Measurements from ENCODE around the gene CPT1C. TPM values are rescaled to one million over a fixed set of nuclear protein-coding genes. Genes with fewer than 3 reads are reported as not detected.
A peak's percentile ranks its signal among the peaks of the same experiment; 100 is the strongest.

The CPT1C gene
- total and polyA plus RNA-seq, 4 donors, result 0.37 to 0.75 (median 0.59) TPM

DNA sequence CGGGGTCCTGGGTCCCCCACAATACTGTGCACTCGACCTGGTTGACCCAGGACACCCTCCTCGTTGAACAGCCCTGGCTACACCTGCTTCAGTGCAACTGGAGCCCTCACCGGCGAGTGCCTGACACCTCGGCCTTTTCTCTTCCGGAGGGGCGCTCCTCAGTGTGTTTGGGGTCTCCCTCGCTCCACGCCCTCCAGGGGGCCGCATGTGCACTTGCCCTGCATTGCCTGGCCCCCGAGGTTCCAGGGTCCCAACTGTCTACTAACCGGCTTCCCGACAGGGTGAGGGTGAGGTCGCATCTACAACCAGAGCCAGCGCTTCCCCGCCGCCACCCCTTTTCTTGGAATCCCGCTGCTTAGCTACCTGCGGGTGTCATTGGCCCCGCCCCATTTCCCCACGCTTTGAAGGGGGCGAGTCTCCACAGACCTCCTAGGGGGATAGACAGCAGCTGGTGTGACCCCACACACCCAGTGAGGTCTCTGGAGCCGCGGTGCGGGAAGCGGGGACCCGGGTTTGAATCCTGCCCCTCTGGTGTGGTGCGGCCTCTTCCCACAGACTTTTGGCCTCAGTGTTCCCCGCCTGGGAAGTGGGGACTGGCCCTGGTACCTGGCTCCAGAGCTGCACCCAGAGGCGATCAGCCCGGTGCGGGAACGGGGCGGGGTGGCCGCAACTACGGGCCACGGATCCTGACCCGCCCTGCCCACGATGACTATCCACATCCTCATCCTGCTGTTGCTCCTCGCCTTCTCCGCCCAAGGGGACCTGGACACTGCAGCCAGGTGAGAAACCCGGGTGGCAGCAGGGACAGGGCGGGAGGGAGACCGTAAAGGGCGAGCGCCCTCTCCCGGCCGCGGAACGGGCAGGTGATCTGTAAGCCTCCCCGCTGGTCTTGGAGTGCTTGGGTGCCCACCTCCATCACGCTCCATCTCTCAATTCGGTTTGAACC, 1.5 kb upstream of the CPT1C start, which contains the start of gene ADM5:
ADM5 (plus strand) TSS at position 462 of the 946 bp plus-strand sequence; CDS start at position 706, 244 bp downstream.
- Histone ChIP-seq H3K4me3 (ENCODE audit: low read depth in 1 of 3, low read length in 3 of 3) (peak within 1 kb of the TSS in 2 of 3 donors; percentile 7 to 28), H3K9ac (ENCODE audit: low read depth in 1 of 2, low read length in 2 of 2) (peak within 1 kb of the TSS in 1 of 2 donors; percentile 32), H3K27ac (ENCODE audit: low read depth in 1 of 2, low read length in 2 of 2) (peak within 1 kb of the TSS; percentile 12 to 40), H3K27me3 (ENCODE audit: control insufficient read depth in 4 of 4, insufficient read depth in 4 of 4, low read length in 3 of 4) (no peaks in the 10 kb centered on the region), H3K36me3 (ENCODE audit: control insufficient read depth in 4 of 4, insufficient read depth in 3 of 4, low read depth in 1 of 4, low read length in 3 of 4) (peaks cover 0 to 28% (median 9%) of the 10 kb centered on the region in 4 donors), H3K9me3 (ENCODE audit: control insufficient read depth in 4 of 4, low read length in 3 of 4) (no peaks in the 10 kb centered on the region), H3K4me1 (ENCODE audit: control insufficient read depth in 4 of 4, insufficient read depth in 4 of 4, low read length in 3 of 4) (peaks cover 3 to 36% (median 16%) of the 10 kb centered on the region in 4 donors)
- WGBS, result 37% methylated on average over 54 of the region's 54 CpGs
- peak; percentile 23 to 58 for TF ChIP-seq RAD21 (IDR thresholded peaks at IDR 0.05)
- no peak for TF ChIP-seq RXRA (IDR thresholded peaks at IDR 0.05)
- TF ChIP-seq TAF1 (conservative IDR thresholded peaks at IDR 0.05), result no peak
- no peak for TF ChIP-seq FOXA1 (IDR thresholded peaks at IDR 0.05)
- TF ChIP-seq, protein P1, sequence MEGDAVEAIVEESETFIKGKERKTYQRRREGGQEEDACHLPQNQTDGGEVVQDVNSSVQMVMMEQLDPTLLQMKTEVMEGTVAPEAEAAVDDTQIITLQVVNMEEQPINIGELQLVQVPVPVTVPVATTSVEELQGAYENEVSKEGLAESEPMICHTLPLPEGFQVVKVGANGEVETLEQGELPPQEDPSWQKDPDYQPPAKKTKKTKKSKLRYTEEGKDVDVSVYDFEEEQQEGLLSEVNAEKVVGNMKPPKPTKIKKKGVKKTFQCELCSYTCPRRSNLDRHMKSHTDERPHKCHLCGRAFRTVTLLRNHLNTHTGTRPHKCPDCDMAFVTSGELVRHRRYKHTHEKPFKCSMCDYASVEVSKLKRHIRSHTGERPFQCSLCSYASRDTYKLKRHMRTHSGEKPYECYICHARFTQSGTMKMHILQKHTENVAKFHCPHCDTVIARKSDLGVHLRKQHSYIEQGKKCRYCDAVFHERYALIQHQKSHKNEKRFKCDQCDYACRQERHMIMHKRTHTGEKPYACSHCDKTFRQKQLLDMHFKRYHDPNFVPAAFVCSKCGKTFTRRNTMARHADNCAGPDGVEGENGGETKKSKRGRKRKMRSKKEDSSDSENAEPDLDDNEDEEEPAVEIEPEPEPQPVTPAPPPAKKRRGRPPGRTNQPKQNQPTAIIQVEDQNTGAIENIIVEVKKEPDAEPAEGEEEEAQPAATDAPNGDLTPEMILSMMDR (IDR thresholded peaks at IDR 0.05; ENCODE audit: low read depth, low read length, missing input control), result peak; percentile 17
- TF ChIP-seq NR2F2 (IDR thresholded peaks at IDR 0.05), result no peak
- no peak for TF ChIP-seq GABPA (IDR thresholded peaks at IDR 0.05 in 1 of 2, conservative IDR thresholded peaks at IDR 0.05 in 1 of 2)
- no peak for TF ChIP-seq YY1 (IDR thresholded peaks at IDR 0.05)
- DNase-seq (ENCODE audit: low spot score), result no peak

DNA sequence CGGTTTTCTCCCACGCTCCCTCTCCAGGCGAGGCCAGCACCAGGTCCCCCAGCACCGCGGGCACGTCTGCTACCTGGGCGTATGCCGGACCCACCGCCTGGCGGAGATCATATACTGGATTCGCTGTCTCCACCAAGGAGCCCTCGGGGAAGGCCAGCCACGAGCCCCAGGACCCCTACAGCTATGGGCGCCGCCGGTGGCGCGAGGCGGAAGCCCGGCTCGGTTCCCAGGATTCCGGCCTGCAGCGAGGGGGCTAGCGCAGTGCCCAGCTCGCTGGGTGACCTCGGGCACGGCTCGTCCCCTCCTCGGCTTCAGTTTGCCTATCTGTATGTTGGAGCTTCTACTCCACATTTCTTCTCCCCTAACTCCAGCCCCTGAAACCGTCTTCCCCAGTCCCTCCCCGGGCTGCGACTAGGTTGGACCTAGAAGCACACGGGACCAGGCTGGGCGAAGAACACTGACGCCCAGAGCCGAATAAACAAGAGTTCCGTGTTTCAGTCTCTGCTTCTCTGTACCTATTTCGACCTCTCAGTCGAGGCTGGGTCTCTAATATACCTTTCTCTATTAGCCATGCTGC, 749 bp upstream of the CPT1C start:
- Histone ChIP-seq H3K4me1 (ENCODE audit: control insufficient read depth in 4 of 4, insufficient read depth in 4 of 4, low read length in 3 of 4) (peaks cover 3 to 36% (median 16%) of the 10 kb centered on the region in 4 donors), H3K9me3 (ENCODE audit: control insufficient read depth in 4 of 4, low read length in 3 of 4) (no peaks in the 10 kb centered on the region), H3K27me3 (ENCODE audit: control insufficient read depth in 4 of 4, insufficient read depth in 4 of 4, low read length in 3 of 4) (no peaks in the 10 kb centered on the region), H3K36me3 (ENCODE audit: control insufficient read depth in 4 of 4, insufficient read depth in 3 of 4, low read depth in 1 of 4, low read length in 3 of 4) (peaks cover 0 to 22% (median 7%) of the 10 kb centered on the region in 4 donors), H3K9ac (ENCODE audit: low read depth in 1 of 2, low read length in 2 of 2) (peak overlapping the region in 1 of 2 donors; percentile 32), H3K4me3 (ENCODE audit: low read depth in 1 of 3, low read length in 3 of 3) (peak overlapping the region in 2 of 3 donors; percentile 7 to 28), H3K27ac (ENCODE audit: low read depth in 1 of 2, low read length in 2 of 2) (peak overlapping the region in 1 of 2 donors; percentile 40)
- 18% methylated on average over 39 of the region's 39 CpGs for WGBS
- TF ChIP-seq, protein P1 (IDR thresholded peaks at IDR 0.05; ENCODE audit: low read depth, low read length, missing input control), result no peak
- TF ChIP-seq, protein P2, sequence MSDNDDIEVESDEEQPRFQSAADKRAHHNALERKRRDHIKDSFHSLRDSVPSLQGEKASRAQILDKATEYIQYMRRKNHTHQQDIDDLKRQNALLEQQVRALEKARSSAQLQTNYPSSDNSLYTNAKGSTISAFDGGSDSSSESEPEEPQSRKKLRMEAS (IDR thresholded peaks at IDR 0.05), result no peak
- TF ChIP-seq NR2F2 (IDR thresholded peaks at IDR 0.05) (no peak), SP1 (IDR thresholded peaks at IDR 0.05) (no peak), RXRA (IDR thresholded peaks at IDR 0.05) (no peak), HNF4G (IDR thresholded peaks at IDR 0.05) (no peak), FOXA1 (IDR thresholded peaks at IDR 0.05) (no peak), YY1 (IDR thresholded peaks at IDR 0.05) (no peak), EGR1 (IDR thresholded peaks at IDR 0.05; ENCODE audit: low read depth in 2 of 2) (no peak), TAF1 (conservative IDR thresholded peaks at IDR 0.05) (no peak), GABPA (IDR thresholded peaks at IDR 0.05 in 1 of 2, conservative IDR thresholded peaks at IDR 0.05 in 1 of 2) (no peak), JUND (IDR thresholded peaks at IDR 0.05) (no peak), RAD21 (IDR thresholded peaks at IDR 0.05) (no peak), HNF4A (conservative IDR thresholded peaks at IDR 0.05) (no peak), FOXA2 (IDR thresholded peaks at IDR 0.05) (no peak)
- TF ChIP-seq, protein P3, sequence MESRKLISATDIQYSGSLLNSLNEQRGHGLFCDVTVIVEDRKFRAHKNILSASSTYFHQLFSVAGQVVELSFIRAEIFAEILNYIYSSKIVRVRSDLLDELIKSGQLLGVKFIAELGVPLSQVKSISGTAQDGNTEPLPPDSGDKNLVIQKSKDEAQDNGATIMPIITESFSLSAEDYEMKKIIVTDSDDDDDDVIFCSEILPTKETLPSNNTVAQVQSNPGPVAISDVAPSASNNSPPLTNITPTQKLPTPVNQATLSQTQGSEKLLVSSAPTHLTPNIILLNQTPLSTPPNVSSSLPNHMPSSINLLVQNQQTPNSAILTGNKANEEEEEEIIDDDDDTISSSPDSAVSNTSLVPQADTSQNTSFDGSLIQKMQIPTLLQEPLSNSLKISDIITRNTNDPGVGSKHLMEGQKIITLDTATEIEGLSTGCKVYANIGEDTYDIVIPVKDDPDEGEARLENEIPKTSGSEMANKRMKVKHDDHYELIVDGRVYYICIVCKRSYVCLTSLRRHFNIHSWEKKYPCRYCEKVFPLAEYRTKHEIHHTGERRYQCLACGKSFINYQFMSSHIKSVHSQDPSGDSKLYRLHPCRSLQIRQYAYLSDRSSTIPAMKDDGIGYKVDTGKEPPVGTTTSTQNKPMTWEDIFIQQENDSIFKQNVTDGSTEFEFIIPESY (IDR thresholded peaks at IDR 0.05), result no peak
- TF ChIP-seq, protein P4, sequence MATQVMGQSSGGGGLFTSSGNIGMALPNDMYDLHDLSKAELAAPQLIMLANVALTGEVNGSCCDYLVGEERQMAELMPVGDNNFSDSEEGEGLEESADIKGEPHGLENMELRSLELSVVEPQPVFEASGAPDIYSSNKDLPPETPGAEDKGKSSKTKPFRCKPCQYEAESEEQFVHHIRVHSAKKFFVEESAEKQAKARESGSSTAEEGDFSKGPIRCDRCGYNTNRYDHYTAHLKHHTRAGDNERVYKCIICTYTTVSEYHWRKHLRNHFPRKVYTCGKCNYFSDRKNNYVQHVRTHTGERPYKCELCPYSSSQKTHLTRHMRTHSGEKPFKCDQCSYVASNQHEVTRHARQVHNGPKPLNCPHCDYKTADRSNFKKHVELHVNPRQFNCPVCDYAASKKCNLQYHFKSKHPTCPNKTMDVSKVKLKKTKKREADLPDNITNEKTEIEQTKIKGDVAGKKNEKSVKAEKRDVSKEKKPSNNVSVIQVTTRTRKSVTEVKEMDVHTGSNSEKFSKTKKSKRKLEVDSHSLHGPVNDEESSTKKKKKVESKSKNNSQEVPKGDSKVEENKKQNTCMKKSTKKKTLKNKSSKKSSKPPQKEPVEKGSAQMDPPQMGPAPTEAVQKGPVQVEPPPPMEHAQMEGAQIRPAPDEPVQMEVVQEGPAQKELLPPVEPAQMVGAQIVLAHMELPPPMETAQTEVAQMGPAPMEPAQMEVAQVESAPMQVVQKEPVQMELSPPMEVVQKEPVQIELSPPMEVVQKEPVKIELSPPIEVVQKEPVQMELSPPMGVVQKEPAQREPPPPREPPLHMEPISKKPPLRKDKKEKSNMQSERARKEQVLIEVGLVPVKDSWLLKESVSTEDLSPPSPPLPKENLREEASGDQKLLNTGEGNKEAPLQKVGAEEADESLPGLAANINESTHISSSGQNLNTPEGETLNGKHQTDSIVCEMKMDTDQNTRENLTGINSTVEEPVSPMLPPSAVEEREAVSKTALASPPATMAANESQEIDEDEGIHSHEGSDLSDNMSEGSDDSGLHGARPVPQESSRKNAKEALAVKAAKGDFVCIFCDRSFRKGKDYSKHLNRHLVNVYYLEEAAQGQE (IDR thresholded peaks at IDR 0.05), result no peak
- TF ChIP-seq, protein P5, sequence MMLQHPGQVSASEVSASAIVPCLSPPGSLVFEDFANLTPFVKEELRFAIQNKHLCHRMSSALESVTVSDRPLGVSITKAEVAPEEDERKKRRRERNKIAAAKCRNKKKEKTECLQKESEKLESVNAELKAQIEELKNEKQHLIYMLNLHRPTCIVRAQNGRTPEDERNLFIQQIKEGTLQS (IDR thresholded peaks at IDR 0.05), result no peak
- DNase-seq (ENCODE audit: low spot score), result no peak

Measured in liver (tissue), 9 donors.